Aorta (tissue), 5 donors: ENCODE measurements around the gene GMIP. TPM values are rescaled to one million over a fixed set of nuclear protein-coding genes. Genes with fewer than 3 reads are reported as not detected.
A peak's percentile ranks its signal among the peaks of the same experiment; 100 is the strongest.

ENCODE experiments used
- ATAC-seq: fragments of 200-7000 bp; cut with Tn5 transposase; one replicate; pipeline ENCODE4 v1.9.1; 2022; ENCODE audit warnings: moderate library complexity; ENCODE audit not compliant: low FRiP score
- DNase-seq, 2 donors: peaks; one replicate each; pipeline ENCODE4 v3.0.0-alpha.2; 2020
- H3K27ac ChIP-seq, 2 donors: one replicate each; pipeline ENCODE4 v1.5.1; 2013; ENCODE audit warnings: low read length in 2 of 2, mild to moderate bottlenecking in 2 of 2, moderate library complexity in 2 of 2, control low read depth in 1 of 2, inconsistent platforms in 1 of 2, low read depth in 1 of 2
- H3K27me3 ChIP-seq, 2 donors: one replicate each; pipeline ENCODE4 v1.6.1; 2013; ENCODE audit warnings: control low read depth in 1 of 2, low read length in 1 of 2, mild to moderate bottlenecking in 1 of 2, moderate library complexity in 1 of 2; ENCODE audit not compliant: insufficient read depth in 2 of 2, control insufficient read depth in 1 of 2
- H3K36me3 ChIP-seq, 2 donors: one replicate each; pipeline ENCODE4 v1.6.1; 2013; ENCODE audit warnings: control low read depth in 1 of 2, low read length in 1 of 2, mild to moderate bottlenecking in 1 of 2; ENCODE audit not compliant: insufficient read depth in 2 of 2, control insufficient read depth in 1 of 2
- H3K4me1 ChIP-seq, 2 donors: one replicate each; pipeline ENCODE4 v1.6.1; 2013; ENCODE audit warnings: low read length in 2 of 2, control low read depth in 1 of 2, mild to moderate bottlenecking in 1 of 2, moderate library complexity in 1 of 2; ENCODE audit not compliant: insufficient read depth in 2 of 2, control insufficient read depth in 1 of 2
- H3K4me3 ChIP-seq, 2 donors: one replicate each; pipeline ENCODE4 v1.5.1; 2013; ENCODE audit warnings: low read length in 2 of 2, control low read depth in 1 of 2, mild to moderate bottlenecking in 1 of 2
- H3K9me3 ChIP-seq: one replicate; pipeline ENCODE4 v1.6.1; 2013; ENCODE audit warnings: mild to moderate bottlenecking, low read length; ENCODE audit not compliant: control insufficient read depth
- WGBS, 2 donors: extraction: QIAGEN DNeasy Blood & Tissue Kit; methylation state at CpG; one replicate each; pipeline ENCODE4 v1.1.7; 2013; 5-methylcytosine and 5-hydroxymethylcytosine counted together
- intact Hi-C, 2 donors: fragments of 100-400 bp; cut with DNase I; formaldehyde crosslinking; loops; one replicate each; pipeline versions ENCODE4 v1.14.2 to v1.15.0; 2022
- polyA plus RNA-seq, 2 donors: library from polyadenylated mRNA; stranded (reverse); fragments of 200-250 nt; gene quantifications; one replicate each; pipeline ENCODE4 v1.2.3, GENCODE V29; 2013
- total RNA-seq, 2 donors: library from RNA; stranded (reverse); fragmentation: NEBNext Ultra II Directional; extraction: Animal tissue kit (Norgen Biotek cat#: 25700); gene quantifications; one replicate each; pipeline ENCODE4 v1.2.1, GENCODE V29; 2021
- donor health status: healthy with polysubstance abuse.
- donor health status: Bipolar disorder and iron deficiency.
- donor health status: DM: no; HTN: no; CAD: no.
- donor health status: DM: no; HTN: no; CAD: no.
- donor health status: DM: yes; HTN: yes; CAD: no.

Gene GMIP
- total and polyA plus RNA-seq, 4 donors = 3.4 to 25.6 (median 10.4) TPM

DNA sequence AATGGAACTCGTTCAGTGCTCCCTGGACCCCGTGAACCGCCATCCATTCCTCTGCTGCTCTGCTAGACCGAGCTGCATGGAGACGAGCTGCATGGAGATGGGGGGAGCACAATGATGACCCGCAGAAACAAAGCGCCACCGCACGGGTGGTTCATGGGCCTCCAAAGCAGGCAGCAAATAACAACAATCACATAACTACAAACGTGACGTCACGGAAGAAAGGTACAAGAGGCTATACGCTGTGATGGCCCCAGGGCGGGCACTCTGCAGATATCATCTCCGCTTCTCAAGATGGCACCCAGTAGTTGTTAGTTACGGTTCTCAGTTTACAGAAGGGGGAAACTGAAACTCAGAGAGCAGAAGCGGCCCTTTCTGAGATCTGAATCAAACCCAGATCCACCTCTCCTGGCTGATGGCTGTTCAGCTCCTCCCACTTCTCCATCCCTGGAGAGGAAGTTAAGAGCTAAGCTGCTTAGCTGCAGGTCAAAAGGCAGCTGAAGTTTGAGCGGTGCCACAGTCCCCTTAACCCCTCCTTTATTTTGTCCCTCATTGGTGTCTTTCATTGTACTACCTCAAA, 18.3 kb upstream of the GMIP start:
- WGBS, 2 donors = 78 to 79% methylated on average over 18 of the region's 18 CpGs
- ATAC-seq = no peak
- peaks cover 0 to 1% of the 10 kb centered on the region in 2 donors for H3K4me1 ChIP-seq
- no peak overlapping the region for H3K27ac ChIP-seq
- no peaks in the 10 kb centered on the region for H3K27me3 ChIP-seq
- DNase-seq = no peak
- H3K9me3 ChIP-seq = no peaks in the 10 kb centered on the region
- H3K4me3 ChIP-seq = no peak overlapping the region
- peaks cover 2 to 5% of the 10 kb centered on the region in 2 donors for H3K36me3 ChIP-seq
- intact Hi-C loops = loop anchor here in 1 of 2 donors (5.0 to 10.0 kb wide), 2 partner anchors 116 to 163 kb away; partner anchors contain the start of gene ZNF506

GRCh38 chr19:19661141-19661674, 17.8 kb upstream of the GMIP start:
- Histone ChIP-seq H3K36me3 (peaks cover 2 to 5% of the 10 kb centered on the region in 2 donors), H3K27ac (no peak overlapping the region), H3K4me1 (peaks cover 0 to 1% of the 10 kb centered on the region in 2 donors), H3K9me3 (no peaks in the 10 kb centered on the region), H3K27me3 (no peaks in the 10 kb centered on the region), H3K4me3 (no peak overlapping the region)
- no peak for DNase-seq
- WGBS, 2 donors = 80 to 85% methylated on average over 10 of the region's 10 CpGs
- no peak for ATAC-seq
- intact Hi-C loops = loop anchor here in 1 of 2 donors (5.0 to 10.0 kb wide), 2 partner anchors 116 to 164 kb away; partner anchors contain the start of gene ZNF506

DNA sequence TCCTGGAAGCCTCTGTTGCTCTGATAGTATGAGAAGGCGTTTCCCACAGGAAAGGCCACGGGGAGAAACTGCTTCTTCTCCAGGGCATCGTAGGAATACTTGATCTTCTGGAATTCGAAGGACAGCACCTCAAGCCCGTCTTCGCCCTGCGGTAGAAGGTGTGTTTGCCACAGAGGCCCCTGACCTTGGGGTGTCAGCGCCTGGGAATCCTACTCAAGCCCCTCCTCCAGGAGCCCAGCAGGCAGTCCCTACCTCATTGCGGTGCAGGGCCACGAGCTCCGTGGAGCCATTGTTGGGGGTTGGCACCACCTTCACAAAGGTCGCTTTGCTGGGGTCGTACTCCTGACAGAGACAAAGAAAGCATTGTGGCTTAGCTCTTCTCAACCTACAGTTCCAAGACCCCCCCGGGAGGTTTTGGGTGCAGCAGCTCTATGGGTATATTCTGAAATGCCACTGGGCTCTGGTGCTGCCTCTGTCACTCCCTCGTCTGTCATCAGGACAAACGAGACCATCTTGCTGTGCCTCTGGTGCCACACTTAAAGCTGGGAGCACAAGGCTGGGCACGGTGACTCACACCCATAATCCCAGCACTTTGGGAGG, 16.3 kb upstream of the GMIP start:
- intact Hi-C loops = loop anchor here in 1 of 2 donors (5.0 to 10.0 kb wide), 2 partner anchors 118 to 165 kb away; partner anchors contain the start of gene ZNF506

DNA sequence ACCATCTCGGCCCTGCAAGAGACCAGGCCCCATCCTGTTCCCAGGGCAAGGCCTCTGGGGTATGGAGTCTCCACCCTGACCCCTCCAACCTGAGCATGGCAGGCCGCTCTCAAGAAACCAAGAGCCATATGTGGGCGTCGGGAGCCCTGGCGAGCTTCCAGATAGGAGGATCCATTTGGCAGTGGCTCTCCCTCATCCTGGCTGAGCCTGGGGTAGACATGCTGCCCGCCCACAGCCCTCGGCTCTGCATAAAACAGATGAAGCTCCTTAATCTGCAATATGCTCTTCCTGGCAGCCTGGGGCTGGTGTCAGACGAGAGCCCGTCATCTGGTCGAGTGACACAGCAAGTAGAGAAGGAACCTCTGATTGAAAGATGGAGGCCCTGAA, 13.9 kb upstream of the GMIP start:
- no peaks in the 10 kb centered on the region for H3K9me3 ChIP-seq
- WGBS, 2 donors = 71 to 72% methylated on average over 10 of the region's 10 CpGs
- intact Hi-C loops = no loop called here
- no peaks in the 10 kb centered on the region for H3K27me3 ChIP-seq
- DNase-seq (no peak), ATAC-seq (no peak)
- H3K4me1 ChIP-seq = no peaks in the 10 kb centered on the region
- H3K36me3 ChIP-seq = peaks cover 5 to 21% of the 10 kb centered on the region in 2 donors
- H3K4me3 ChIP-seq = no peak overlapping the region
- H3K27ac ChIP-seq = no peak overlapping the region

More for the DNA sequence above, 16.3 kb upstream of the GMIP start:
- peaks cover 5 to 7% of the 10 kb centered on the region in 2 donors for H3K36me3 ChIP-seq
- H3K27ac ChIP-seq = no peak overlapping the region
- DNase-seq (no peak), ATAC-seq (no peak)
- H3K9me3 ChIP-seq = no peaks in the 10 kb centered on the region
- peaks cover 0 to 1% of the 10 kb centered on the region in 2 donors for H3K4me1 ChIP-seq
- no peaks in the 10 kb centered on the region for H3K27me3 ChIP-seq
- H3K4me3 ChIP-seq = no peak overlapping the region
- 87 to 88% methylated on average over 17 of the region's 17 CpGs for WGBS, 2 donors

DNA sequence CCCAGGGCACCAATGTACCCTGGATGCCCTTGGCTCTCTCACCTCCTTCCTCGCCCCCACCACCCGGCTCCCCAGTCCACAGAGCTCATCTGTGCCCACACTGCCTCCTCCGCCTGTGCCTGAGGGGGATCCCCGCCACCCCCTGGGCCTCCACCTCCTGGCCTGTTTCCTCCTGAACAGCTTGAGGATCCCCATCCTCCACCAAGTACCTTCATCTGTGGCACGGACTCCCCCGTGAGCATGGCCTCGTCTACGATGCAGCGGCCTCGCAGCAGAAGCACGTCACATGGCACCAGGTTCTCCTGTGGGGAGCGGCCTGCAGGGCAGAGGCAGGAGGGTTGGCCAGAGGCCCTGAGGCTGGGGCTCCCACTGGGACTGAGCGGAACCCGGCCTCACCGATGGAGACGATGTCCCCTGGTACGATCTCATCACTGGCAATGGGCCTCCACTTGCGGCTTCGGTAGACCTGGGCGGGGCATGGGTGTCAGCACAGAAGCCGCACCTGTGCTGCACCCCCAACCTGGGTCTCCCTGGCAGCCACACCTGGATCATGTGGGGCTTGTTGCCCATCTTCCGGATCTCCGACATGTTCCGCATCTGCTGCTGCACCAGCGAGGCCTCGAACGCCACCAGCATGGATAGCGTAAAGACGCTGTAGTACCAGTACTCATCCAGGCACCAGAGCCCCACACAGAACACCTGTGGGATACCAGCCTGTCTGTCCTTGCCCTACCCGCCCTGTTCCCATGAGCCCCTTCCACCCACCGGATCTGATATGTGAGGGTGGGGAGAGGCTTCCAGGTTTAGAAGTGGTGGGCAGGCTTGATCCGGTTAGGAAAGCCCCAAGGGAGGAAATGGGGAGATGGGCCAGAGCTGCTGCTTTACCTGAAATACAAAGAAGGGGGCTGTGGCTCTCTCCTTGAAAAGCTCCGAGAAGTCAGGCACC, 13.3 kb upstream of the GMIP start:
- Histone ChIP-seq H3K4me3 (no peak overlapping the region), H3K36me3 (peaks cover 5 to 21% of the 10 kb centered on the region in 2 donors), H3K9me3 (no peaks in the 10 kb centered on the region), H3K27me3 (no peaks in the 10 kb centered on the region), H3K4me1 (no peaks in the 10 kb centered on the region), H3K27ac (no peak overlapping the region)
- WGBS, 2 donors = 95% methylated on average over 33 of the region's 33 CpGs
- intact Hi-C loops = no loop called here
- no peak for ATAC-seq
- no peak for DNase-seq

GRCh38 chr19:19655641-19656343, 12.3 kb upstream of the GMIP start:
- Histone ChIP-seq H3K27ac (no peak overlapping the region), H3K9me3 (no peaks in the 10 kb centered on the region), H3K4me3 (no peak overlapping the region), H3K4me1 (no peaks in the 10 kb centered on the region), H3K36me3 (peaks cover 5 to 25% of the 10 kb centered on the region in 2 donors), H3K27me3 (no peaks in the 10 kb centered on the region)
- ATAC-seq = no peak
- 89 to 92% methylated on average over 27 of the region's 27 CpGs for WGBS, 2 donors
- DNase-seq = peak in 1 of 2 donors; percentile 42
- intact Hi-C loops = no loop called here

DNA sequence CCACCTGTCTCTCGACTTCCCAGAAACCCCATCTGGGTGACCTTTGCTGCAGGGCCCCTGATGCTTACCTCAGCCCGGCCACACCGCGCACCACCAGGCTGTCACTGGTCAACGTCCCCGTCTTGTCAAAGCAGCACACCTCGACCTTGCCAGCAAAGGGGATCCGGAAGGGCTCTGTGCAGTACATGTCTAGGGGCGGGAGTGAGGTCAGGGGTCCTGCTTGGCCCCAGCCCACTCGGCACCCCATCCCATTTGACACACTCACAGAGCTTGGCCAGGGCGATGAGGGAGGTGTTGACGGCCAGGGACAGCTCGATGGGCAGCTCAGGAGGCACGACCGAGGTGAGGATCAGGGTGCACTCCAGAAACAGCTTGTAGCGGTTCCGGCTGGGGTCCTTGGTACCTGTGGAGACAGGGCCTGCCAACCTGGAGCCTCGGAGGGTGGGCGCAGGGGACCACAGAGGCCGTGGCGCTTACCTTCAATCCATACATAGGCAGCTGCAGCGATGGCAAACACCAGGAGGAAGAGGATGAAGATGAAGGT, 11.7 kb upstream of the GMIP start:
- H3K36me3 ChIP-seq = peaks cover 5 to 25% of the 10 kb centered on the region in 2 donors
- peak in 1 of 2 donors; percentile 47 for DNase-seq
- intact Hi-C loops = no loop called here
- H3K9me3 ChIP-seq = no peaks in the 10 kb centered on the region
- no peaks in the 10 kb centered on the region for H3K4me1 ChIP-seq
- WGBS, 2 donors = 94 to 98% methylated on average over 22 of the region's 22 CpGs
- no peak for ATAC-seq
- H3K27me3 ChIP-seq = no peaks in the 10 kb centered on the region
- no peak overlapping the region for H3K4me3 ChIP-seq
- no peak overlapping the region for H3K27ac ChIP-seq

DNA sequence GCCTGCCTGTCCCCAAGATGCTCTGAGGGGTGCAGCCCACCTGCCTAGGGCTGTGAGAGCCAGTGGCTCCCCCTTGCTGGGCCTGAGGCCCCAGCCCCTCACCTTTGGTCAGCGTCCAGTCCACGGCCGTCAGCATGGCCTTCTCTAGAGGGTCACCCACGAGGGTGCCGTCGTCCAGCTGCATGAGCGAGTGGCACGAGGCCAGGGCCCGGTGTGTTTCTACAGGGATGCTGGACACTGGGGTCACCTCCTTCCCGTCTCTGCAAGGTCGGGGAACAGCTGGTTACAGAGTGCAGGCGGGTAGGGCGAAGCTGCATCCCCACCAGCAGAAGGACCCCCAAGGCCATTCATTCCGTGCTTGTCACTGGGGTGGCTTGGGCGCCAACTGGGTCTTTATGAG, 11.0 kb upstream of the GMIP start:
- intact Hi-C loops = no loop called here
- peaks cover 5 to 29% of the 10 kb centered on the region in 2 donors for H3K36me3 ChIP-seq
- H3K27ac ChIP-seq = no peak overlapping the region
- no peaks in the 10 kb centered on the region for H3K27me3 ChIP-seq
- no peak overlapping the region for H3K4me3 ChIP-seq
- ATAC-seq = no peak
- H3K9me3 ChIP-seq = no peaks in the 10 kb centered on the region
- DNase-seq = peak in 1 of 2 donors; percentile 38
- 90 to 93% methylated on average over 15 of the region's 15 CpGs for whole genome bisulfite sequencing, 2 donors
- no peaks in the 10 kb centered on the region for H3K4me1 ChIP-seq
